Astrocyte (in vitro differentiated cells and primary cell): ENCODE measurements around the gene EEF2. TPM values are rescaled to one million over a fixed set of nuclear protein-coding genes. Genes with fewer than 3 reads are reported as not detected.

Experiments used
- DNase-seq: peaks from one replicate; pipeline ENCODE4 v3.0.0-alpha.2; 2010; ENCODE audit warnings: low read depth
- FAIRE-seq: peaks from 2 replicates; lab custom pipeline; 2011; peaks lifted over from hg19 to GRCh38; lab: Jason Lieb, UNC
- H2AFZ ChIP-seq: 2 replicates; pipeline ENCODE4 v1.6.0; 2012; ENCODE audit warnings: low read depth, low read length, inconsistent platforms
- H3K27ac ChIP-seq: 2 replicates; pipeline ENCODE4 v1.5.1; 2011; ENCODE audit warnings: low read depth, low read length, inconsistent platforms
- H3K27me3 ChIP-seq: 2 replicates; pipeline ENCODE4 v1.6.0; 2011; ENCODE audit warnings: low read length, inconsistent platforms; ENCODE audit not compliant: insufficient read depth
- H3K36me3 ChIP-seq: 2 replicates; pipeline ENCODE4 v1.5.1; 2011; ENCODE audit warnings: low read length, inconsistent platforms; ENCODE audit not compliant: insufficient read depth
- H3K4me1 ChIP-seq: 2 replicates; pipeline ENCODE4 v1.5.1; 2011; ENCODE audit warnings: low read length, inconsistent platforms; ENCODE audit not compliant: insufficient read depth
- H3K4me2 ChIP-seq: 2 replicates; pipeline ENCODE4 v1.6.0; 2012; ENCODE audit warnings: low read length, inconsistent platforms
- H3K4me3 ChIP-seq: 2 replicates; pipeline ENCODE4 v1.5.1; 2011; ENCODE audit warnings: low read depth, mild to moderate bottlenecking, low read length, inconsistent platforms; ENCODE audit not compliant: insufficient read depth
- H3K79me2 ChIP-seq: 2 replicates; pipeline ENCODE4 v1.6.0; 2012; ENCODE audit warnings: mild to moderate bottlenecking, low read length, inconsistent platforms; ENCODE audit not compliant: insufficient read depth
- H3K9ac ChIP-seq: 2 replicates; pipeline ENCODE4 v1.6.0; 2012; ENCODE audit warnings: mild to moderate bottlenecking, low read length, inconsistent platforms
- H3K9me3 ChIP-seq: 2 replicates; pipeline ENCODE4 v1.5.1; 2012; ENCODE audit warnings: low read depth, mild to moderate bottlenecking, low read length, inconsistent platforms; ENCODE audit not compliant: insufficient read depth
- H4K20me1 ChIP-seq: 2 replicates; pipeline ENCODE4 v1.6.0; 2012; ENCODE audit warnings: low read length, inconsistent platforms; ENCODE audit not compliant: insufficient read depth
- H3K27ac Mint-ChIP-seq: one replicate; pipeline ENCODE4 v1.8.0; 2021; ENCODE audit warnings: mild to moderate bottlenecking, mixed read lengths; ENCODE audit not compliant: unreplicated experiment
- H3K27me3 Mint-ChIP-seq: one replicate; pipeline ENCODE4 v1.8.0; 2021; ENCODE audit warnings: low read depth, mixed read lengths; ENCODE audit not compliant: unreplicated experiment
- H3K36me3 Mint-ChIP-seq: one replicate; pipeline ENCODE4 v1.8.0; 2021; ENCODE audit warnings: low read depth, mixed read lengths; ENCODE audit not compliant: unreplicated experiment
- H3K4me1 Mint-ChIP-seq: one replicate; pipeline ENCODE4 v1.8.0; 2021; ENCODE audit warnings: low read depth, mixed read lengths; ENCODE audit not compliant: unreplicated experiment
- H3K4me3 Mint-ChIP-seq: one replicate; pipeline ENCODE4 v1.8.0; 2021; ENCODE audit warnings: mild to moderate bottlenecking, moderate library complexity, mixed read lengths; ENCODE audit not compliant: unreplicated experiment
- H3K9me3 Mint-ChIP-seq: one replicate; pipeline ENCODE4 v1.8.0; 2021; ENCODE audit warnings: mild to moderate bottlenecking, mixed read lengths; ENCODE audit not compliant: unreplicated experiment
- CTCF ChIP-seq: IDR thresholded peaks from 2 replicates; pipeline ENCODE4 v1.5.1; 2011; ENCODE audit warnings: low read depth, mild to moderate bottlenecking, inconsistent platforms, low read length, moderate library complexity; ENCODE audit not compliant: insufficient read depth
- EZH2 ChIP-seq: IDR thresholded peaks from 2 replicates; pipeline ENCODE4 v1.6.1; 2012; ENCODE audit warnings: mild to moderate bottlenecking, low read length, inconsistent platforms; ENCODE audit not compliant: insufficient read depth
- total RNA-seq: library from RNA; stranded (reverse); gene quantifications from 2 replicates; pipeline ENCODE4 v1.2.1, GENCODE V29; 2021

EEF2 gene
- total RNA-seq, 1 donor from 2014 or later: 2,739 TPM

- H3K9ac ChIP-seq: no peak overlapping the region
- peak overlapping the region; percentile 46 for H3K4me3 Mint-ChIP-seq
- peaks cover 43% of the 10 kb centered on the region for H3K4me1 ChIP-seq
- no peak for DNase-seq
- H3K27me3 Mint-ChIP-seq: no peaks in the 10 kb centered on the region
- H3K4me3 ChIP-seq: no peak overlapping the region
- peaks cover 30% of the 10 kb centered on the region for H3K36me3 Mint-ChIP-seq
- no peak overlapping the region for H3K4me2 ChIP-seq
- H2AFZ ChIP-seq: no peak overlapping the region
- peak overlapping the region; percentile 77 for H3K27ac Mint-ChIP-seq
- H3K79me2 ChIP-seq: peaks cover 92% of the 10 kb centered on the region
- H3K9me3 Mint-ChIP-seq: no peaks in the 10 kb centered on the region
- FAIRE-seq: no peak
- no peaks in the 10 kb centered on the region for H3K9me3 ChIP-seq
- H3K27me3 ChIP-seq: no peaks in the 10 kb centered on the region
- H3K4me1 Mint-ChIP-seq: peaks cover 48% of the 10 kb centered on the region
- TF ChIP-seq CTCF: no peak
- TF ChIP-seq EZH2: no peak
- H3K27ac ChIP-seq: no peak overlapping the region
- peaks cover 82% of the 10 kb centered on the region for H3K36me3 ChIP-seq
- H4K20me1 ChIP-seq: peaks cover 94% of the 10 kb centered on the region
Measured at GRCh38 chr19:3979289-3979673, 6.0 kb downstream of the EEF2 start.

- peaks cover 81% of the 10 kb centered on the region for H3K79me2 ChIP-seq
- Mint-ChIP-seq H3K4me3 (no peak overlapping the region), H3K27ac (peak overlapping the region; percentile 77), H3K27me3 (no peaks in the 10 kb centered on the region), H3K36me3 (peaks cover 19% of the 10 kb centered on the region), H3K4me1 (peaks cover 43% of the 10 kb centered on the region), H3K9me3 (no peaks in the 10 kb centered on the region)
- H3K9me3 ChIP-seq: no peaks in the 10 kb centered on the region
- DNase-seq (no peak), FAIRE-seq (no peak)
- peaks cover 82% of the 10 kb centered on the region for H4K20me1 ChIP-seq
- H3K9ac ChIP-seq: no peak overlapping the region
- H3K4me1 ChIP-seq: peaks cover 32% of the 10 kb centered on the region
- no peak overlapping the region for H3K4me3 ChIP-seq
- H3K27me3 ChIP-seq: no peaks in the 10 kb centered on the region
- H2AFZ ChIP-seq: no peak overlapping the region
- peaks cover 73% of the 10 kb centered on the region for H3K36me3 ChIP-seq
- H3K4me2 ChIP-seq: no peak overlapping the region
- H3K27ac ChIP-seq: no peak overlapping the region
- TF ChIP-seq CTCF (no peak), EZH2 (no peak)
Measured at GRCh38 chr19:3978145-3978544, 7.1 kb downstream of the EEF2 start.

GRCh38 chr19:3977242-3978143 is 7.8 kb downstream of the EEF2 start:
- H2AFZ ChIP-seq: no peak overlapping the region
- Mint-ChIP-seq H3K27me3 (no peaks in the 10 kb centered on the region), H3K4me1 (peaks cover 36% of the 10 kb centered on the region), H3K36me3 (peaks cover 16% of the 10 kb centered on the region), H3K4me3 (no peak overlapping the region), H3K9me3 (no peaks in the 10 kb centered on the region), H3K27ac (peak overlapping the region; percentile 62)
- no peak overlapping the region for H3K4me3 ChIP-seq
- H3K4me1 ChIP-seq: peaks cover 27% of the 10 kb centered on the region
- H3K4me2 ChIP-seq: peak overlapping the region; percentile 17
- peaks cover 80% of the 10 kb centered on the region for H4K20me1 ChIP-seq
- H3K9ac ChIP-seq: peak overlapping the region; percentile 32
- FAIRE-seq: no peak
- H3K27ac ChIP-seq: peak overlapping the region; percentile 10
- peaks cover 67% of the 10 kb centered on the region for H3K36me3 ChIP-seq
- TF ChIP-seq CTCF (no peak), EZH2 (no peak)
- no peak for DNase-seq
- peaks cover 75% of the 10 kb centered on the region for H3K79me2 ChIP-seq
- H3K27me3 ChIP-seq: no peaks in the 10 kb centered on the region
- H3K9me3 ChIP-seq: no peaks in the 10 kb centered on the region
